ENCODE results near the gene LHX4. TPM values are rescaled to one million over a fixed set of nuclear protein-coding genes. Genes with fewer than 3 reads are reported as not detected.

Gene LHX4
- total and polyA plus RNA-seq, 2 of the 13 experiments (the other 11 are each of a cell fraction or from before 2014, with no cell fraction given): 0.03 to 0.07 TPM

DNA sequence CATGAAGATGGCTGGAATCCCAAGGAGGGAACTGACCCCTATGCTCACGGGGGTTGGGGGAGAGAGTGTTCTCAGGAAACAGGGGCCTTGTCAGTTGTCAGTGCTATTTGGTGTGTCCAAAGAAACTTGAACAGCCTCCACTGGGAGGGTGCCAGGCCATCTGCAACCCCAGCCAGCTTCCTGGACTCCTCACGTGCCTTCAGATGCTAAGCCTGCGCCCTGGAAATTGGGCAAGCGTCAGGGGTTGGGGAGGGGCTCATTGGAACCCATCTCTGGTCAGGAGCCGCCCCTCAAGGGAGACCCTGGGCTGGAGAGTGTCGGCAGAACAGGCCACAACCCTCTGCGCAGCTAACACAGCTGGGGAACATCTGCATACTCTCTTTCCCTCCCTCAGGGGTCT is 13.1 kb upstream of the LHX4 start:
- Histone ChIP-seq H3K4me3 (replicated peaks in 1 of 3; ENCODE audit: insufficient read depth in 1 of 3, low read depth in 2 of 3, low read length in 3 of 3) (no peak overlapping the region), H3K27me3 (ENCODE audit: control insufficient read depth in 1 of 2, insufficient read depth in 2 of 2, low read length in 2 of 2) (peaks cover 7 to 50% of the 10 kb centered on the region in 2 experiments; a peak in 4 of 5 replicates), H4K20me1 (ENCODE audit: insufficient read depth, low read length) (no peaks in the 10 kb centered on the region), H3K9ac (ENCODE audit: insufficient read depth, low read depth, low read length) (no peak overlapping the region), H3K27ac (ENCODE audit: extremely low read length, insufficient read depth, low read length) (no peak overlapping the region), H3K9me3 (ENCODE audit: low read length) (no peaks in the 10 kb centered on the region), H3K36me3 (replicated peaks in 1 of 2; ENCODE audit: control insufficient read depth in 1 of 2, insufficient read depth in 2 of 2, low read length in 2 of 2) (no peaks in the 10 kb centered on the region), H3K4me2 (ENCODE audit: low read depth, low read length) (no peak overlapping the region), H3K4me1 (ENCODE audit: insufficient read depth, low read length) (no peaks in the 10 kb centered on the region), H3K79me2 (ENCODE audit: insufficient read depth, low read length) (no peaks in the 10 kb centered on the region), H2AFZ (ENCODE audit: low read length) (no peak overlapping the region)
- no TSS peak for BruUV-seq (replicated peaks)
- ATAC-seq: no peak
- WGBS (ENCODE audit: low lambda C conversion rate): 57% methylated on average over 2 of the region's 7 CpGs
- CTCF ChIA-PET (ENCODE audit: low intra/inter-chr PET ratio, low total read pairs): no interaction called here
- intact Hi-C loops (cut with micrococcal nuclease; ENCODE audit: unreplicated experiment): no loop called here
- in situ Hi-C loops (cut with HindIII; ENCODE audit: extremely low pct_ligation_motif_present, low pct_unique_long_range_greater_than_20kb): no loop called here
- no peak for DNase-seq (ENCODE audit: low spot score)
- FAIRE-seq: no peak
- POLR2A ChIA-PET: no interaction called here
- no peak for TF ChIP-seq ZBTB25 (CRISPR knock-in tag; IDR thresholded peaks at IDR 0.05)
- no peak for TF ChIP-seq CEBPZ (IDR thresholded peaks at IDR 0.05; ENCODE audit: low read length)
- no peak for TF ChIP-seq RXRA (CRISPR knock-in tag; IDR thresholded peaks at IDR 0.05)
- TF ChIP-seq, protein P1, sequence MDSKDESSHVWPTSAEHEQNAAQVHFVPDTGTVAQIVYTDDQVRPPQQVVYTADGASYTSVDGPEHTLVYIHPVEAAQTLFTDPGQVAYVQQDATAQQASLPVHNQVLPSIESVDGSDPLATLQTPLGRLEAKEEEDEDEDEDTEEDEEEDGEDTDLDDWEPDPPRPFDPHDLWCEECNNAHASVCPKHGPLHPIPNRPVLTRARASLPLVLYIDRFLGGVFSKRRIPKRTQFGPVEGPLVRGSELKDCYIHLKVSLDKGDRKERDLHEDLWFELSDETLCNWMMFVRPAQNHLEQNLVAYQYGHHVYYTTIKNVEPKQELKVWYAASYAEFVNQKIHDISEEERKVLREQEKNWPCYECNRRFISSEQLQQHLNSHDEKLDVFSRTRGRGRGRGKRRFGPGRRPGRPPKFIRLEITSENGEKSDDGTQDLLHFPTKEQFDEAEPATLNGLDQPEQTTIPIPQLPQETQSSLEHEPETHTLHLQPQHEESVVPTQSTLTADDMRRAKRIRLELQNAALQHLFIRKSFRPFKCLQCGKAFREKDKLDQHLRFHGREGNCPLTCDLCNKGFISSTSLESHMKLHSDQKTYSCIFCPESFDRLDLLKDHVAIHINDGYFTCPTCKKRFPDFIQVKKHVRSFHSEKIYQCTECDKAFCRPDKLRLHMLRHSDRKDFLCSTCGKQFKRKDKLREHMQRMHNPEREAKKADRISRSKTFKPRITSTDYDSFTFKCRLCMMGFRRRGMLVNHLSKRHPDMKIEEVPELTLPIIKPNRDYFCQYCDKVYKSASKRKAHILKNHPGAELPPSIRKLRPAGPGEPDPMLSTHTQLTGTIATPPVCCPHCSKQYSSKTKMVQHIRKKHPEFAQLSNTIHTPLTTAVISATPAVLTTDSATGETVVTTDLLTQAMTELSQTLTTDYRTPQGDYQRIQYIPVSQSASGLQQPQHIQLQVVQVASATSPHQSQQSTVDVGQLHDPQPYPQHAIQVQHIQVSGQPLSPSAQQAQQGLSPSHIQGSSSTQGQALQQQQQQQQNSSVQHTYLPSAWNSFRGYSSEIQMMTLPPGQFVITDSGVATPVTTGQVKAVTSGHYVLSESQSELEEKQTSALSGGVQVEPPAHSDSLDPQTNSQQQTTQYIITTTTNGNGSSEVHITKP (CRISPR knock-in tag; IDR thresholded peaks at IDR 0.05; ENCODE audit: low read depth): no peak
- no peak for TF ChIP-seq ZNF777 (CRISPR knock-in tag; IDR thresholded peaks at IDR 0.05)
- no peak for TF ChIP-seq ZNF724P (CRISPR knock-in tag; IDR thresholded peaks at IDR 0.05; ENCODE audit: borderline replicate concordance)
- no peak for TF ChIP-seq ZNF350 (CRISPR knock-in tag; IDR thresholded peaks at IDR 0.05; ENCODE audit: borderline replicate concordance, low read depth)
- TF ChIP-seq MLXIP (CRISPR knock-in tag; IDR thresholded peaks at IDR 0.05; ENCODE audit: borderline replicate concordance): no peak
- TF ChIP-seq REL (CRISPR knock-in tag; conservative IDR thresholded peaks at IDR 0.05): no peak
- no peak for TF ChIP-seq BHLHE40 (IDR thresholded peaks at IDR 0.05; ENCODE audit: low read length)
